Urinary bladder (tissue), 4 donors: ENCODE data around the gene RNF40. TPM values are rescaled to one million over a fixed set of nuclear protein-coding genes. Genes with fewer than 3 reads are reported as not detected.
"Not testable (repeated sequence)": the region's sequence is repeated elsewhere in the genome, so short reads cannot be mapped to it uniquely, and the experiment has no call there.

Source experiments
- DNase-seq: peaks from one replicate; pipeline ENCODE4 v3.0.0-alpha.2; 2015; ENCODE audit errors: extremely low spot score
- H3K27ac ChIP-seq: one replicate; pipeline ENCODE4 v1.5.1; 2013; ENCODE audit warnings: low read depth, mild to moderate bottlenecking, moderate library complexity
- H3K36me3 ChIP-seq: one replicate; pipeline ENCODE4 v1.6.1; 2013; ENCODE audit warnings: mild to moderate bottlenecking, moderate library complexity; ENCODE audit not compliant: insufficient read depth
- H3K4me1 ChIP-seq: one replicate; pipeline ENCODE4 v1.6.1; 2013; ENCODE audit warnings: mild to moderate bottlenecking, moderate library complexity; ENCODE audit not compliant: insufficient read depth
- H3K4me3 ChIP-seq: one replicate; pipeline ENCODE4 v1.5.1; 2013; ENCODE audit warnings: low read depth, low read length
- WGBS: extraction: QIAGEN DNeasy Blood & Tissue Kit; methylation state at CpG from one replicate; pipeline ENCODE4 v1.1.7; 2013; 5-methylcytosine and 5-hydroxymethylcytosine counted together
- polyA plus RNA-seq: library from polyadenylated mRNA; stranded (reverse); fragments of 200-250 nt; gene quantifications from one replicate; pipeline ENCODE4 v1.2.3, GENCODE V29; 2013
- total RNA-seq: library from RNA; depleted of rRNA; stranded (reverse); fragments of >200 nt; gene quantifications from one replicate; pipeline ENCODE4 v1.2.3, GENCODE V29; 2014
- donor health status: healthy with polysubstance abuse.
- donor health status: healthy.

The RNF40 gene
- total and polyA plus RNA-seq, 2 donors = 47.3 to 57.6 TPM

GRCh38 chr16:30786115-30786935, 24.2 kb downstream of the RNF40 start:
- peak overlapping the region; percentile 55 for H3K27ac ChIP-seq
- no peak for DNase-seq
- H3K4me1 ChIP-seq = no peaks in the 10 kb centered on the region
- peak overlapping the region; percentile 97 for H3K4me3 ChIP-seq
- 3% methylated on average over 57 of the region's 57 CpGs for WGBS
- H3K36me3 ChIP-seq = no peaks in the 10 kb centered on the region

GRCh38 chr16:30786936-30787612, 25.0 kb downstream of the RNF40 start, which contains the start of gene ZNF629:
Gene ZNF629 (minus strand): TSS chr16:30787205. CDS start chr16:30784482, 2,723 bp downstream.
- peak within 1 kb of the TSS; percentile 97 for H3K4me3 ChIP-seq
- H3K4me1 ChIP-seq = no peaks in the 10 kb centered on the region
- peak; percentile 66 for DNase-seq
- H3K27ac ChIP-seq = peak within 1 kb of the TSS; percentile 55
- no peaks in the 10 kb centered on the region for H3K36me3 ChIP-seq
- WGBS = under 1% methylated on average over 37 of the region's 37 CpGs

- Histone ChIP-seq H3K4me1 (no peaks in the 10 kb centered on the region), H3K36me3 (no peaks in the 10 kb centered on the region), H3K27ac (peak overlapping the region; percentile 55), H3K4me3 (peak overlapping the region; percentile 97)
- no peak for DNase-seq
- 32% methylated on average over 11 of the region's 11 CpGs for WGBS
Observed at GRCh38 chr16:30787613-30788378, 25.7 kb downstream of the RNF40 start.

GRCh38 chr16:30793508-30794069, 31.5 kb downstream of the RNF40 start:
- Histone ChIP-seq H3K4me3 (no peak overlapping the region), H3K4me1 (no peaks in the 10 kb centered on the region), H3K36me3 (no peaks in the 10 kb centered on the region), H3K27ac (no peak overlapping the region)
- WGBS = 84% methylated on average over 7 of the region's 7 CpGs
- no peak for DNase-seq

GRCh38 chr16:30794634-30795033, 32.5 kb downstream of the RNF40 start:
- 87% methylated on average over 3 of the region's 3 CpGs for WGBS
- DNase-seq = no peak
- H3K36me3 ChIP-seq = no peaks in the 10 kb centered on the region
- no peaks in the 10 kb centered on the region for H3K4me1 ChIP-seq
- H3K27ac ChIP-seq = no peak overlapping the region
- no peak overlapping the region for H3K4me3 ChIP-seq

- H3K36me3 ChIP-seq = no peaks in the 10 kb centered on the region
- WGBS = 71% methylated on average over 8 of the region's 8 CpGs
Observed at GRCh38 chr16:30797670-30798309, 35.7 kb downstream of the RNF40 start.

GRCh38 chr16:30802936-30803335, 40.8 kb downstream of the RNF40 start:
- no peak overlapping the region for H3K27ac ChIP-seq
- no peaks in the 10 kb centered on the region for H3K36me3 ChIP-seq
- no peaks in the 10 kb centered on the region for H3K4me1 ChIP-seq
- DNase-seq = no peak
- WGBS = 71% methylated on average over 3 of the region's 3 CpGs
- no peak overlapping the region for H3K4me3 ChIP-seq

More at GRCh38 chr16:30797670-30798309, 35.7 kb downstream of the RNF40 start:
- no peaks in the 10 kb centered on the region for H3K4me1 ChIP-seq
- H3K4me3 ChIP-seq = no peak overlapping the region
- H3K27ac ChIP-seq = no peak overlapping the region
- DNase-seq = no peak

GRCh38 chr16:30805056-30805369, 42.9 kb downstream of the RNF40 start:
- Histone ChIP-seq H3K36me3 (no peaks in the 10 kb centered on the region), H3K4me3 (peak overlapping the region; percentile 58), H3K27ac (no peak overlapping the region), H3K4me1 (no peaks in the 10 kb centered on the region)
- 38% methylated on average over 8 of the region's 8 CpGs for WGBS
- no peak for DNase-seq

- Histone ChIP-seq H3K4me3 (peak overlapping the region; percentile 58), H3K4me1 (no peaks in the 10 kb centered on the region), H3K27ac (peak overlapping the region; percentile 79), H3K36me3 (no peaks in the 10 kb centered on the region)
- 1% methylated on average over 62 of the region's 62 CpGs for WGBS
- no peak for DNase-seq
Observed at GRCh38 chr16:30805370-30806169, 43.4 kb downstream of the RNF40 start.

- 91% methylated on average over 5 of the region's 5 CpGs for WGBS
- no peak overlapping the region for H3K4me3 ChIP-seq
- no peak overlapping the region for H3K27ac ChIP-seq
- no peaks in the 10 kb centered on the region for H3K36me3 ChIP-seq
- DNase-seq = no peak
- no peaks in the 10 kb centered on the region for H3K4me1 ChIP-seq
Observed at GRCh38 chr16:30808146-30808545, 46.0 kb downstream of the RNF40 start.

GRCh38 chr16:30808890-30809426, 46.8 kb downstream of the RNF40 start:
- DNase-seq, H3K27ac ChIP-seq, H3K4me3 ChIP-seq, H3K36me3 ChIP-seq, H3K4me1 ChIP-seq: not testable (repeated sequence)
- 50% methylated on average over 5 of the region's 5 CpGs for WGBS

GRCh38 chr16:30809675-30810074, 47.6 kb downstream of the RNF40 start:
- H3K4me1 ChIP-seq, H3K36me3 ChIP-seq, H3K4me3 ChIP-seq, DNase-seq, H3K27ac ChIP-seq: not testable (repeated sequence)
- 80% methylated on average over 5 of the region's 5 CpGs for WGBS
